Right cardiac atrium (tissue), 5 donors: ENCODE measurements around the gene CTDSP1. TPM values are rescaled to one million over a fixed set of nuclear protein-coding genes. Genes with fewer than 3 reads are reported as not detected.

ENCODE experiments used
- ATAC-seq, 2 donors: fragments of 200-7000 bp; cut with Tn5 transposase; one replicate each; pipeline versions ENCODE4 v1.8.0 to v1.9.1; 2020; ENCODE audit warnings: moderate library complexity in 2 of 2, mild to moderate bottlenecking in 1 of 2
- DNase-seq, 3 donors: peaks; one replicate each; pipeline ENCODE4 v3.0.0-alpha.2; 2020
- H3K27ac ChIP-seq: one replicate; pipeline ENCODE4 v1.5.1; 2013; ENCODE audit warnings: mild to moderate bottlenecking, low read length, control low read depth, moderate library complexity
- H3K27me3 ChIP-seq: one replicate; pipeline ENCODE4 v1.6.1; 2013; ENCODE audit not compliant: control insufficient read depth, insufficient read depth
- H3K4me1 ChIP-seq: one replicate; pipeline ENCODE4 v1.6.1; 2013; ENCODE audit warnings: low read length; ENCODE audit not compliant: control insufficient read depth, insufficient read depth
- H3K4me3 ChIP-seq: one replicate; pipeline ENCODE4 v1.5.1; 2013; ENCODE audit warnings: low read length, control low read depth
- H3K9me3 ChIP-seq: one replicate; pipeline ENCODE4 v1.6.1; 2013; ENCODE audit warnings: low read length; ENCODE audit not compliant: control insufficient read depth
- WGBS: extraction: QIAGEN DNeasy Blood & Tissue Kit; methylation state at CpG from one replicate; pipeline ENCODE4 v1.1.7; 2013; 5-methylcytosine and 5-hydroxymethylcytosine counted together
- intact Hi-C, 4 donors: fragments of 100-400 bp; cut with DNase I; formaldehyde crosslinking; loops; one replicate each; pipeline versions ENCODE4 v1.11.0 to v1.14.0; 2022 to 2023
- microRNA-seq, 2 donors: library from miRNA; unstranded; fragments of <30 nt; microRNA quantifications; one replicate each; pipeline ENCODE4 v1.2.0, GENCODE V29; 2020 to 2021
- polyA plus RNA-seq: library from polyadenylated mRNA; stranded (reverse); fragments of 200-250 nt; gene quantifications from one replicate; pipeline ENCODE4 v1.2.3, GENCODE V29; 2013
- total RNA-seq, 4 donors: library from RNA; stranded (reverse); fragmentation: NEBNext Ultra II Directional; extraction: Animal tissue kit (Norgen Biotek cat#: 25700); gene quantifications; one replicate each; pipeline ENCODE4 v1.2.1, GENCODE V29; 2021
- donor health status: healthy with polysubstance abuse.
- donor health status: DM: no; HTN: yes; CAD: no.
- donor health status: DM: no; HTN: no; CAD: no.
- donor health status: DM: no; HTN: yes; CAD: no; lungs with severe emphysema.
- donor health status: DM: yes; HTN: yes; CAD: no.

CTDSP1 gene
- total and polyA plus RNA-seq, 5 donors, result 85.9 to 118 (median 116) TPM

GRCh38 chr2:218438596-218438995, 38.9 kb downstream of the CTDSP1 start:
- ATAC-seq, result peak; percentile 56 to 63
- WGBS, result 45% methylated on average over 4 of the region's 4 CpGs
- DNase-seq, result peak in 2 of 3 donors; percentile 74 to 80

GRCh38 chr2:218444692-218445357, 45.2 kb downstream of the CTDSP1 start:
- ATAC-seq (peak in 1 of 2 donors; percentile 71), DNase-seq (no peak)
- H3K9me3 ChIP-seq, result no peaks in the 10 kb centered on the region
- WGBS, result 97% methylated on average over 7 of the region's 7 CpGs
- no peak overlapping the region for H3K4me3 ChIP-seq
- intact Hi-C loops, result no loop called here
- no peak overlapping the region for H3K27ac ChIP-seq
- no peaks in the 10 kb centered on the region for H3K4me1 ChIP-seq
- H3K27me3 ChIP-seq, result no peaks in the 10 kb centered on the region

More at GRCh38 chr2:218438596-218438995, 38.9 kb downstream of the CTDSP1 start:
- H3K27me3 ChIP-seq, result no peaks in the 10 kb centered on the region
- intact Hi-C loops, result no loop called here
- no peaks in the 10 kb centered on the region for H3K4me1 ChIP-seq
- no peak overlapping the region for H3K27ac ChIP-seq
- H3K9me3 ChIP-seq, result no peaks in the 10 kb centered on the region
- no peak overlapping the region for H3K4me3 ChIP-seq

- no peak for DNase-seq
- H3K27me3 ChIP-seq, result no peaks in the 10 kb centered on the region
- no peaks in the 10 kb centered on the region for H3K4me1 ChIP-seq
- H3K4me3 ChIP-seq, result no peak overlapping the region
- no peaks in the 10 kb centered on the region for H3K9me3 ChIP-seq
- intact Hi-C loops, result no loop called here
- H3K27ac ChIP-seq, result no peak overlapping the region
- no peak for ATAC-seq
Measured at GRCh38 chr2:218445602-218446001, 45.9 kb downstream of the CTDSP1 start.

- Histone ChIP-seq H3K9me3 (no peaks in the 10 kb centered on the region), H3K4me1 (no peaks in the 10 kb centered on the region), H3K27me3 (no peaks in the 10 kb centered on the region), H3K27ac (no peak overlapping the region), H3K4me3 (no peak overlapping the region)
- DNase-seq (no peak), ATAC-seq (no peak)
- 97% methylated on average over 6 of the region's 6 CpGs for WGBS
- intact Hi-C loops, result no loop called here
Measured at GRCh38 chr2:218446547-218446946, 46.9 kb downstream of the CTDSP1 start.

GRCh38 chr2:218447072-218447471, 47.4 kb downstream of the CTDSP1 start:
- no peak overlapping the region for H3K4me3 ChIP-seq
- WGBS, result 96% methylated on average over 2 of the region's 2 CpGs
- no peak overlapping the region for H3K27ac ChIP-seq
- ATAC-seq, result no peak
- no peak for DNase-seq
- intact Hi-C loops, result no loop called here
- H3K4me1 ChIP-seq, result no peaks in the 10 kb centered on the region
- H3K9me3 ChIP-seq, result no peaks in the 10 kb centered on the region
- no peaks in the 10 kb centered on the region for H3K27me3 ChIP-seq

GRCh38 chr2:218448934-218449333, 49.3 kb downstream of the CTDSP1 start:
- no peaks in the 10 kb centered on the region for H3K9me3 ChIP-seq
- ATAC-seq (no peak), DNase-seq (no peak)
- no peaks in the 10 kb centered on the region for H3K27me3 ChIP-seq
- no peak overlapping the region for H3K4me3 ChIP-seq
- intact Hi-C loops, result no loop called here
- H3K27ac ChIP-seq, result no peak overlapping the region
- H3K4me1 ChIP-seq, result no peaks in the 10 kb centered on the region
- WGBS, result 56% methylated on average over 3 of the region's 3 CpGs

- Histone ChIP-seq H3K9me3 (no peaks in the 10 kb centered on the region), H3K27me3 (no peaks in the 10 kb centered on the region), H3K4me1 (no peaks in the 10 kb centered on the region), H3K4me3 (no peak overlapping the region), H3K27ac (no peak overlapping the region)
- DNase-seq (no peak), ATAC-seq (no peak)
- intact Hi-C loops, result no loop called here
- 72% methylated on average over 1 of the region's 1 CpG for WGBS
Measured at GRCh38 chr2:218452079-218452478, 52.4 kb downstream of the CTDSP1 start.

Small RNA genes within 50 kb of the gene (microRNA-seq; reads per million reads assigned to microRNA genes)
- 32,967 to 71,092 reads per million in 2 donors for gene MIR26B

Other genes starting within 250 kb of the CTDSP1 start
- gene CXCR1, start 232.9 kb upstream of the CTDSP1 start, total RNA-seq, result under 1 TPM in 3 of 4 donors, not detected in 1; 0.25 to 0.82 (median 0.26) TPM
- gene CXCR1, start 232.9 kb upstream of the CTDSP1 start, polyA plus RNA-seq, result 0.09 TPM
- 100 to 1,000 TPM; 131 to 161 (median 140) TPM for gene ARPC2, start 182.7 kb upstream of the CTDSP1 start, total RNA-seq
- 110 TPM for gene ARPC2, start 182.7 kb upstream of the CTDSP1 start, polyA plus RNA-seq
- gene GPBAR1, start 138.9 kb upstream of the CTDSP1 start, total RNA-seq, result 1 to 10 TPM; 5.2 to 8.6 (median 5.9) TPM
- gene GPBAR1, start 138.9 kb upstream of the CTDSP1 start, polyA plus RNA-seq, result 3.5 TPM
- 10 to 100 TPM; 44.3 to 53.9 (median 49.9) TPM for gene AAMP, start 129.7 kb upstream of the CTDSP1 start, total RNA-seq
- 56.6 TPM for gene AAMP, start 129.7 kb upstream of the CTDSP1 start, polyA plus RNA-seq
- gene PNKD, start 129.3 kb upstream of the CTDSP1 start, total RNA-seq, result 10 to 100 TPM; 69.3 to 96.5 (median 80.5) TPM
- gene PNKD, start 129.3 kb upstream of the CTDSP1 start, polyA plus RNA-seq, result 157 TPM
- 100 to 1,000 TPM in 3 of 4 donors, 10 to 100 TPM in 1; 95.2 to 158 (median 118) TPM for gene TMBIM1, start 107.4 kb upstream of the CTDSP1 start, total RNA-seq
- 64.3 TPM for gene TMBIM1, start 107.4 kb upstream of the CTDSP1 start, polyA plus RNA-seq
- not detected for gene CATIP, start 43.0 kb upstream of the CTDSP1 start, total RNA-seq
- gene CATIP, start 43.0 kb upstream of the CTDSP1 start, polyA plus RNA-seq, result 0.16 TPM
- 10 to 100 TPM in 2 of 4 donors, 1 to 10 TPM in 2; 6.4 to 19.5 (median 12.5) TPM for gene SLC11A1, start 17.6 kb upstream of the CTDSP1 start, total RNA-seq
- 13.8 TPM for gene SLC11A1, start 17.6 kb upstream of the CTDSP1 start, polyA plus RNA-seq
- not detected for gene VIL1, start 19.3 kb downstream of the CTDSP1 start, total RNA-seq
- 0.11 TPM for gene VIL1, start 19.3 kb downstream of the CTDSP1 start, polyA plus RNA-seq
- 1 to 10 TPM; 6.1 to 9.9 (median 7.6) TPM for gene USP37, start 168.5 kb downstream of the CTDSP1 start, total RNA-seq
- gene USP37, start 168.5 kb downstream of the CTDSP1 start, polyA plus RNA-seq, result 1.7 TPM
- gene CNOT9, start 169.0 kb downstream of the CTDSP1 start, total RNA-seq, result 10 to 100 TPM; 16.0 to 24.7 (median 19.3) TPM
- gene CNOT9, start 169.0 kb downstream of the CTDSP1 start, polyA plus RNA-seq, result 14.5 TPM
- gene PLCD4, start 208.0 kb downstream of the CTDSP1 start, total RNA-seq, result 1 to 10 TPM in 1 of 4 donors, under 1 TPM in 3; 0.53 to 1.3 (median 0.88) TPM
- 0.48 TPM for gene PLCD4, start 208.0 kb downstream of the CTDSP1 start, polyA plus RNA-seq